IMR-90 (cell line): ENCODE data around the gene NEGR1.

Source experiments
- BHLHE40 ChIP-seq: fragments of 150-350 bp; IDR thresholded peaks from 2 replicates; pipeline ENCODE4 v1.6.1; 2016; ENCODE audit warnings: mild to moderate bottlenecking, low read depth, low read length
- CTCF ChIP-seq: conservative IDR thresholded peaks from 2 replicates; pipeline ENCODE4 v1.5.1; 2012; ENCODE audit warnings: mild to moderate bottlenecking, low read depth, low read length, improper control_type of control experiment
- ELK1 ChIP-seq: fragments of 150-350 bp; IDR thresholded peaks from 2 replicates; pipeline ENCODE4 v1.6.1; 2016; ENCODE audit warnings: low read depth, mild to moderate bottlenecking, low read length, moderate library complexity, borderline replicate concordance
- FOS ChIP-seq: fragments of 150-350 bp; IDR thresholded peaks from 2 replicates; pipeline ENCODE4 v1.6.1; 2016; ENCODE audit warnings: low read depth, low read length
- MAZ ChIP-seq: IDR thresholded peaks from 2 replicates; pipeline ENCODE4 v1.6.1; 2012; ENCODE audit warnings: low read depth, mild to moderate bottlenecking, low read length, improper control_type of control experiment, moderate library complexity, borderline replicate concordance
- POLR2A ChIP-seq: IDR thresholded peaks from 2 replicates; pipeline ENCODE4 v1.6.1; 2012; ENCODE audit warnings: mild to moderate bottlenecking, low read depth, low read length
- RAD21 ChIP-seq: IDR thresholded peaks from 2 replicates; pipeline ENCODE4 v1.6.1; 2012; ENCODE audit warnings: low read length, improper control_type of control experiment
- RFX5 ChIP-seq: IDR thresholded peaks from 2 replicates; pipeline ENCODE4 v1.8.0; 2012; ENCODE audit warnings: low read depth, mild to moderate bottlenecking, low read length, moderate library complexity
- USF2 ChIP-seq: fragments of 150-350 bp; IDR thresholded peaks from 2 replicates; pipeline ENCODE4 v1.6.1; 2017; ENCODE audit warnings: mild to moderate bottlenecking, antibody characterized with exemption, low read length, low read depth

GRCh38 chr1:71719330-71719729 lies 563.0 kb downstream of the NEGR1 start:
- no peak for TF ChIP-seq CTCF
- TF ChIP-seq POLR2A: no peak
- no peak for TF ChIP-seq FOS
- no peak for TF ChIP-seq RAD21
- no peak for TF ChIP-seq ELK1
- no peak for TF ChIP-seq MAZ
- TF ChIP-seq USF2: no peak
- TF ChIP-seq RFX5: no peak
- TF ChIP-seq BHLHE40: no peak
